ENCODE results near the gene SRBD1.

DNA sequence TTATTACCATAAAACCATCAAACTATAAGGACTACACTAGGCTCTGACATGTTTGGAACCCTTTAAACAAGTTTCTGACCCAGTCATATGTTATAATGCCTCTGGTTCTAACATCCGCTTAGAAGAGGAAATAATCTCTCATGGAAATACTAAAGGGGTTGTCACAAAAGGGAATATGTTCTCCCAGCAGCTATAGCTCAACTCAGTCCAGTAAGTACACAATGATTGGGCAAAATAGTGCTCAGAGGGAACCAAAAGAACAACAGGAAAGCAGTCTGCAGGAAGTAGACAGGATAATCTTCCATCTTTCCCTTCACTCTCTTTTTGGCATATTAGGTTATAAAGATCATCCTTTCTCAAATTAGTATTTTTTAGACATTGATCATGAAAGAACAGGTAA is 4.3 kb downstream of the SRBD1 start:
- no peak for TF ChIP-seq EZH2phosphoT487 (IDR thresholded peaks at IDR 0.05; ENCODE audit: insufficient read depth, low read depth)
- TF ChIP-seq EZH2 (IDR thresholded peaks at IDR 0.05; ENCODE audit: insufficient read depth, poor library complexity, severe bottlenecking): no peak
